SJSA1 (cell line): ENCODE measurements around the gene MAGI1. TPM values are rescaled to one million over a fixed set of nuclear protein-coding genes. Genes with fewer than 3 reads are reported as not detected.
"Not testable (repeated sequence)": the region's sequence is repeated elsewhere in the genome, so short reads cannot be mapped to it uniquely, and the experiment has no call there.

Source experiments
- DNase-seq, 2 experiments: peaks; one replicate each; pipeline ENCODE4 v3.0.0-alpha.2; 2015 to 2020; ENCODE audit warnings: low spot score in 2 of 2, low read depth in 1 of 2
- H3K27ac ChIP-seq: fragments of 250-450 bp; sonication (Bioruptor Pico); 2 replicates; pipeline ENCODE4 v1.5.1; 2020; ENCODE audit warnings: mild to moderate bottlenecking, moderate library complexity
- H3K27me3 ChIP-seq: fragments of 250-450 bp; sonication (Bioruptor Pico); replicated peaks from 2 replicates; pipeline ENCODE4 v1.5.1; 2020; ENCODE audit warnings: mild to moderate bottlenecking, moderate library complexity
- H3K36me3 ChIP-seq: fragments of 250-450 bp; sonication (Bioruptor Pico); 2 replicates; pipeline ENCODE4 v1.5.1; 2020; ENCODE audit warnings: mild to moderate bottlenecking
- H3K4me1 ChIP-seq: fragments of 250-450 bp; sonication (Bioruptor Pico); replicated peaks from 2 replicates; pipeline ENCODE4 v1.6.1; 2021; ENCODE audit warnings: mild to moderate bottlenecking
- H3K4me3 ChIP-seq: fragments of 250-450 bp; sonication (Bioruptor Pico); 2 replicates; pipeline ENCODE4 v1.5.1; 2020; ENCODE audit warnings: mild to moderate bottlenecking
- H3K9me3 ChIP-seq: fragments of 250-450 bp; sonication (Bioruptor Pico); replicated peaks from 2 replicates; pipeline ENCODE4 v1.5.1; 2020; ENCODE audit warnings: mild to moderate bottlenecking
- total RNA-seq: library from RNA; depleted of rRNA; stranded (reverse); fragments of >200 nt; shearing (Covaris generic); gene quantifications from 2 replicates; pipeline ENCODE4 v1.2.3, GENCODE V29; 2014

The MAGI1 gene
- total RNA-seq, 1 experiment from 2014 or later, result 4.6 TPM

GRCh38 chr3:65619451-65619881 is 419.3 kb downstream of the MAGI1 start:
- H3K9me3 ChIP-seq, result no peaks in the 10 kb centered on the region
- H3K4me3 ChIP-seq, result no peak overlapping the region
- H3K27ac ChIP-seq, result no peak overlapping the region
- no peak for DNase-seq
- no peaks in the 10 kb centered on the region for H3K4me1 ChIP-seq
- no peaks in the 10 kb centered on the region for H3K27me3 ChIP-seq
- no peaks in the 10 kb centered on the region for H3K36me3 ChIP-seq

- Histone ChIP-seq H3K9me3 (no peaks in the 10 kb centered on the region), H3K27ac (no peak overlapping the region), H3K4me3 (no peak overlapping the region), H3K4me1 (no peaks in the 10 kb centered on the region), H3K36me3 (no peaks in the 10 kb centered on the region), H3K27me3 (no peaks in the 10 kb centered on the region)
- no peak for DNase-seq
Measured at GRCh38 chr3:65618599-65618998, 420.1 kb downstream of the MAGI1 start.

GRCh38 chr3:65617787-65618186 is 420.9 kb downstream of the MAGI1 start:
- Histone ChIP-seq H3K9me3 (no peaks in the 10 kb centered on the region), H3K27ac (no peak overlapping the region), H3K4me1 (no peaks in the 10 kb centered on the region), H3K27me3 (no peaks in the 10 kb centered on the region), H3K4me3 (no peak overlapping the region), H3K36me3 (no peaks in the 10 kb centered on the region)
- no peak for DNase-seq

- H3K27me3 ChIP-seq, result no peaks in the 10 kb centered on the region
- no peak overlapping the region for H3K4me3 ChIP-seq
- H3K36me3 ChIP-seq, result no peaks in the 10 kb centered on the region
- no peaks in the 10 kb centered on the region for H3K4me1 ChIP-seq
- H3K27ac ChIP-seq, result no peak overlapping the region
- no peaks in the 10 kb centered on the region for H3K9me3 ChIP-seq
- no peak for DNase-seq
Measured at GRCh38 chr3:65617209-65617608, 421.5 kb downstream of the MAGI1 start.

DNA sequence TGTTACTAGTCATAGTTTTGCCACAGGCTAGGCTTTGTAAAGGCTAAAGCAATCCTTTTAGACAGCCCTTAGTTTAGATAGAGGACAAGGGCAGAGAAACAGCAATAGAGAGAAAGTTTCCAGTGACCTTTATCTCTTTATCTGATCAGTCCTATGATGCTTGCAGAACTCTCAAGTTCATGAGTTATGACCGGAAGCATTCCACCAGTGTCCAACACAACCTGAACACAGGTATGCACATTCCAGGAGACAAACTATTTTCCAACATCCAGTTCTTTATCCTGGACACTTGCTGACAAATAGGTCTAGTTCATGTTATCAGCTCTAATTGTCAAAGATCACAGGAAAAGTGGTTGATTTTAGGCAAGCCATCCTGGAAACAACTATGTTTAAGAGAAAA is 422.2 kb downstream of the MAGI1 start:
- no peak overlapping the region for H3K27ac ChIP-seq
- H3K9me3 ChIP-seq, result no peaks in the 10 kb centered on the region
- no peak for DNase-seq
- H3K27me3 ChIP-seq, result no peaks in the 10 kb centered on the region
- no peaks in the 10 kb centered on the region for H3K4me1 ChIP-seq
- no peaks in the 10 kb centered on the region for H3K36me3 ChIP-seq
- no peak overlapping the region for H3K4me3 ChIP-seq

DNA sequence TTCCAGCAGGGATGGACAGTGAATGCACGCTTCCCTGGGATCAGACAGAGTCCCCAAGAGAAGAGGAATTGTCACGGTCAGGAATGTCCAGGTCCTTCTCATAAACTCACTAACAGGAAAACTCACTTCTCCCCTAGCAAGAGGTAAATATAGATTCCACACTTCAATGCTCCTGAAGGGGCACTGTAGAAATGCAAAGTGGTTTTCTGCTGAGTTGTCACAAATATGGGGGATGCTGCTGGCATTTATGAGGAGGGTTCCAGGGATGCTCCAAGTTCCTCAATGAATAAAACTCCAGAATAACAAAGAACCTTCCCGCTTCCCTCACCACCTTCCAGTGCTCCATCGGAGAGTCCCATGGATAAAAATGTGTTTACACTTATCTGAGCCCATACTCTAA is 423.4 kb downstream of the MAGI1 start:
- no peak for DNase-seq
- H3K9me3 ChIP-seq, result no peaks in the 10 kb centered on the region
- H3K27me3 ChIP-seq, result no peaks in the 10 kb centered on the region
- no peaks in the 10 kb centered on the region for H3K4me1 ChIP-seq
- H3K36me3 ChIP-seq, result no peaks in the 10 kb centered on the region
- H3K4me3 ChIP-seq, result no peak overlapping the region
- H3K27ac ChIP-seq, result no peak overlapping the region

GRCh38 chr3:65614585-65614984 is 424.1 kb downstream of the MAGI1 start:
- H3K27me3 ChIP-seq, result no peaks in the 10 kb centered on the region
- no peak overlapping the region for H3K4me3 ChIP-seq
- H3K27ac ChIP-seq, result no peak overlapping the region
- H3K4me1 ChIP-seq, result no peaks in the 10 kb centered on the region
- no peak for DNase-seq
- H3K36me3 ChIP-seq, result no peaks in the 10 kb centered on the region
- no peaks in the 10 kb centered on the region for H3K9me3 ChIP-seq

GRCh38 chr3:65607965-65608460 is 430.7 kb downstream of the MAGI1 start:
- not testable (repeated sequence) for H3K27me3 ChIP-seq, DNase-seq, H3K4me3 ChIP-seq, H3K27ac ChIP-seq, H3K36me3 ChIP-seq, H3K9me3 ChIP-seq
- H3K4me1 ChIP-seq, result peaks cover 13% of the 10 kb centered on the region

GRCh38 chr3:65607101-65607500 is 431.6 kb downstream of the MAGI1 start:
- DNase-seq, result no peak
- Histone ChIP-seq H3K9me3 (no peaks in the 10 kb centered on the region), H3K36me3 (no peaks in the 10 kb centered on the region), H3K4me1 (peaks cover 13% of the 10 kb centered on the region), H3K4me3 (no peak overlapping the region), H3K27me3 (no peaks in the 10 kb centered on the region), H3K27ac (no peak overlapping the region)

DNA sequence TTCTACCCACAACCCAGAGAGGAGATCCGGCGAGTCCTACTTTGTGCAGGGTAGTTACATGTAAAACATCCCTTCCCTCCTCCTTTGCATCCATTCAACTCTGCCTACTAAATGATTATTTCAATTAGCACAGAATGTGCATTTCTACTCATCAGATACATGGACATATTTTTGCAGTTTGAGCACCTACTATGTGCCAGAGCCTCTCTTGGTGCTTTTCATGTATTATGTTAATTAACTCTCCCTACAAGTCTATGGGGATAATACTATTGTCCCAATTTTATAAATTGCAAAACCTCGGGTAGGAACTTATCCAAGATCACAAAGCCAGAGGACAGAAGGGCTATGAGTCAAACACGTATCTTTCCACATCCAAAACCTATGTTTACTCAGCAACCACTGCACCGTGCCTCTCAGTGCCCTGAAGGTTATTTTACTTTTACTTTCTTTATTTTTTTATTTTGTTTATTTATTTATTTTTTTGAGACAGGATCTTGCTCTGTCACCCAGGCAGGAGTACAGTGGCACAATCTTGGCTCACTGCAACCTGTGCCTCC is 432.8 kb downstream of the MAGI1 start:
- H3K27ac ChIP-seq, result no peak overlapping the region
- H3K4me3 ChIP-seq, result no peak overlapping the region
- no peak for DNase-seq
- H3K27me3 ChIP-seq, result no peaks in the 10 kb centered on the region
- H3K9me3 ChIP-seq, result no peaks in the 10 kb centered on the region
- H3K36me3 ChIP-seq, result no peaks in the 10 kb centered on the region
- peaks cover 13% of the 10 kb centered on the region for H3K4me1 ChIP-seq

DNA sequence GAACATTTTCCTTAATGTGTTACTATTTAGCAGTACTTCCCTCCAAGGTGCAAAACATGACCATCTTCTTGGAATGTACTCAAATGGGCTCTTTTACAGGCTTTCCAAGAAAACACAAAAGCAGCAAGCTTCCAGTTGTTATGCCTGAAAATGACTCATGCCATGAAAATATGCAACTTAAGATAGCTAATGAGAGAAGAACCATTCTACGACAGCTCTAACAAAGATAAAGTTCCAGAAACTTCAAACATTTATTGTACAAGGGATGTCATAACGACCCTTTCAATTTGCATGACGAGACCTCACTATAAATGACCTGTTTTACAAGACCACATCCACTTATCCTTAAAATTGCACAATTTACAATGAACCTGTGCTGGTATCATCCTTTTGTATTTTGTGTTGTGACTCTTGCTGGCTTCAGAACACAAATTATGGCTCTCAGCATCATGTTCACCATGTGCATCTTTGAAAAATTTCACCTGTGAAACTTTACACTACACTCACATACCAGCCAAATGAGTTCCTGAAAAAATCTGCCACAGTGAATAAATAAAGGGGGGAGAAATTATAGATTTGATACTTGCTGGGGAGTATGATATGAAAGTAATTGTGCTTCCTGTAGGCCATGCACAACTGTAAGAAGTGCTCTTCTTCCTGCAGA is 433.7 kb downstream of the MAGI1 start:
- no peaks in the 10 kb centered on the region for H3K27me3 ChIP-seq
- DNase-seq, result peak in 1 of 2 experiments; percentile 7
- no peak overlapping the region for H3K4me3 ChIP-seq
- H3K9me3 ChIP-seq, result no peaks in the 10 kb centered on the region
- H3K27ac ChIP-seq, result no peak overlapping the region
- peaks cover 13% of the 10 kb centered on the region for H3K4me1 ChIP-seq
- H3K36me3 ChIP-seq, result no peaks in the 10 kb centered on the region

- H3K4me3 ChIP-seq, result no peak overlapping the region
- no peak for DNase-seq
- H3K4me1 ChIP-seq, result peaks cover 13% of the 10 kb centered on the region
- H3K9me3 ChIP-seq, result no peaks in the 10 kb centered on the region
- no peaks in the 10 kb centered on the region for H3K27me3 ChIP-seq
- H3K36me3 ChIP-seq, result no peaks in the 10 kb centered on the region
- no peak overlapping the region for H3K27ac ChIP-seq
Measured at GRCh38 chr3:65603631-65604030, 435.1 kb downstream of the MAGI1 start.

DNA sequence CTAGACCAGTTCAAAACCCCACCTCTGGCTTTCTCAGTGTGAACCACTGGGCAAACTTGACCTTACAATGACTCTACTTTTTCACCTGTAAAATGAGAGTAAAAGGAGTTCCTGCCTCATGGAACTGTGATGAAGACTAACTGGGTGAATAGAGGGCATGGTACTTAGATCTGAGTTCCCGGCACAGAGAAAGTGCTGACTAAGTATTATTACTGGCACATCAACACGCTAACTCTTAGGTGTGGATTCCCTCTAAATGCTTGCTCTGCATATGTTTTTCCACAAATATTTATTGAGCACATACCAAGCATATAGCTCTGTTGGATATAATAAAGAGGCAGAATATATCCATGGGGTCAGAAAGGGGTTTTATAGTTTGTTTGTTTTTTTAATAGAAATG is 437.8 kb downstream of the MAGI1 start:
- H3K27ac ChIP-seq, result no peak overlapping the region
- no peak for DNase-seq
- no peaks in the 10 kb centered on the region for H3K36me3 ChIP-seq
- no peak overlapping the region for H3K4me3 ChIP-seq
- H3K4me1 ChIP-seq, result peaks cover 15% of the 10 kb centered on the region
- no peaks in the 10 kb centered on the region for H3K9me3 ChIP-seq
- no peaks in the 10 kb centered on the region for H3K27me3 ChIP-seq

GRCh38 chr3:65597952-65598413 is 440.7 kb downstream of the MAGI1 start:
- no peak overlapping the region for H3K27ac ChIP-seq
- no peaks in the 10 kb centered on the region for H3K27me3 ChIP-seq
- H3K4me3 ChIP-seq, result no peak overlapping the region
- peaks cover 3% of the 10 kb centered on the region; the same call in 1 of the 2 replicates for H3K4me1 ChIP-seq
- H3K9me3 ChIP-seq, result no peaks in the 10 kb centered on the region
- no peak for DNase-seq
- no peaks in the 10 kb centered on the region for H3K36me3 ChIP-seq
